ENCODE results near the gene RTKN.

Gene RTKN

DNA sequence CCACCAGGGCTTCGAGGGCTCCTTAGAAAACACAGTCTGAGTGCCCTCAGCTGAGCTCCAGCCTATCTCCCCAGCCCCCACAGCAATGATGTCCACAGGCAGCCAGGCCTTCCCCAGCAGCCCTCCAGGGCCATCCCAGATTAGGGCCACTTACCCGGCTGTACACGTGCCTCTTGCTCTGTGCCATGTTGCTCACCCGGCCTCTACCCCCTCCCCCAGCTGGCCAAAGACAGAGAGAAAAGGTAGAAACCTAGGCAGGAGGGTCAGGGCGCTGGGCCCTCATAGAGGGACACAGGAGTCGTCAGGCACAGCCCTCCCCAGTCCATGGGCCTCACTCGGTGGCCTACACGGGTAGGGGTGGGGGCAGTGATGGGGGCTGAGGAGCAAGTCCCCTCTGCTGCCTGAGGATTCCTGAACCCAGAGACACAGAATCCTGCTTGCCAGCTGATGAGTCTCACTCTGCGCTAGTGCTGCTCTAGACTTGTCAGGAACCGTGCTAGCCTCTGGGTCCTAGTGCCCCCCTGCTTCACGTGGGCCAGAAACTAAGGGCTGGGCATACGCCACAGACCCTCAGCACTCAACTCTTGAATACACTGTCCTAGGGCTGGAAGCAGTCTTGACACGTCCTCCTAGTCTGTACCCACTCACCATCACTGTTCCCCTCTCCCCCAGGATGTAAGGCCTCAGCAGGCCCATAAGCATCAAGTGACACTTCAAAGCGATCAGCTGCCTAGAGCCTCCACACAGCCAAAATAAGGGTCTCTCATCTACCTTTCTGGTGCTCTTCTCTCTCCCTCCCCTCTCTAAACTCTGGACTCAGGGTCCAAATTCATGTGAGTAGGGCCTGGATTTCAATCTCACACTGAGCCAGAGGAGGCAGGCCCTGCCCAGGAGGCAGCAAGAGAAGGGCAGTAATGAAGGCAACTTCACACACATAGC, 61.6 kb downstream of the RTKN start, which contains the start of gene DCTN1:
Gene DCTN1, minus strand, starts transcription at position 461 of the 939 bp plus-strand sequence. Its CDS starts 274 bp downstream, at position 187.
- DNase-seq (peak; percentile 9), ATAC-seq (peak; percentile 75)

DNA sequence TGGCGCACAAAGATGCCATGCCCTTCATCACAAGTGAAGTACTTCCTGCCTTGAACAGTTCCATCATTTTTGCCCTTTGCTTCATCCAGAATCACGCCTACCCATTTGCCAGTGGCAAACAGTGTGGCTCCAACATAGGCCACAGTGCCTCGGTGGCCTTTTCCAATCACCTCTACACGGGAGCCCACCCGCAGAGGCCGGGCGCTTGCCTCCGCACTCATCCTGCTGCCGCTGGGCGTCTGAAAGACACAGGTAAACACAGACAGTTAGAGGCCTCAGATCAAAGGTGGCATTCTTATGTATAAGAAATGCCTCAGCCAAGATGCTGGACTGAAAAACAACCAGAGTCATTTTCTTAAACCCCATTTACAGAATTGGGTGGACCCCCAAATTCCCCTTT, 63.7 kb downstream of the RTKN start:
- ATAC-seq (no peak), DNase-seq (no peak)

DNA sequence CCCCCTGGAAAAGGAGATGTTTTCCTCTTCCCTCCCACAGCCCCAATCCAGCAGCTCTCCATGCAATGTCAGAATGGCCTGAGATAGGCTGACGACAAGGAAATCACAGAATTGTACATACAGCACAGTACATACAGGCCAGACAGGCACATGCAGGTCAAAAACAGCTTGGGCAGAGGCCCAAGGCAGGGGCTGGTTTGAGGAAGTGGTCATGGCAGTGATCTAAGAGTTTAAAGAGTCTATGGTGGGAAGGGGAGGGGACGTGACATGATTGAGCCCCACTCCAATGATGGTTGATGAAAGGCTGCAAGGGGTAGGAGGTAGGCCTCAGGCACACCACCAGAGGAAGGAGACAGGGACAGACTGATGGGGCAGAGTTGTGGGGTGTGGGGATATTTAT, 65.9 kb downstream of the RTKN start:
- DNase-seq, result no peak
- no peak for ATAC-seq
